Measurements from ENCODE around the gene TGFBR1.

DNA sequence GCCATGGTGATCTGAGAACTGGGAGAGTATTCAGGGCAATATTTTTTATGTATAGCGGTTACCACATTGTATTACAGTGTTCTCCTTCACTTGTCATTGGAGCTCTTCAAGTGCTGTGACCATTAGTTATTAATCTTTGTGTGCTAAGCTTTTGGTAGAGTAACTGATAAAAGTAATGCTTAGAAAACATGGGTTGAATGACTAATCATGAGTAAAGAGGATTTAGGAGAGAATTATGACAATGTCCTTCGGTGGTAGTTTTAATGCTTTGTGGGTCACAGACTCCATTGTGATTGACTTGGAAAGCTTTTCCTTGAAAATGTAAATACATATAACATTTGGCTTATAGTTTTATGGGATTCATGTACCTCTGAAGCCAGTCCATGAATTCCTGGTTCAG is 21.4 kb downstream of the TGFBR1 start:
- TF ChIP-seq, protein P1, sequence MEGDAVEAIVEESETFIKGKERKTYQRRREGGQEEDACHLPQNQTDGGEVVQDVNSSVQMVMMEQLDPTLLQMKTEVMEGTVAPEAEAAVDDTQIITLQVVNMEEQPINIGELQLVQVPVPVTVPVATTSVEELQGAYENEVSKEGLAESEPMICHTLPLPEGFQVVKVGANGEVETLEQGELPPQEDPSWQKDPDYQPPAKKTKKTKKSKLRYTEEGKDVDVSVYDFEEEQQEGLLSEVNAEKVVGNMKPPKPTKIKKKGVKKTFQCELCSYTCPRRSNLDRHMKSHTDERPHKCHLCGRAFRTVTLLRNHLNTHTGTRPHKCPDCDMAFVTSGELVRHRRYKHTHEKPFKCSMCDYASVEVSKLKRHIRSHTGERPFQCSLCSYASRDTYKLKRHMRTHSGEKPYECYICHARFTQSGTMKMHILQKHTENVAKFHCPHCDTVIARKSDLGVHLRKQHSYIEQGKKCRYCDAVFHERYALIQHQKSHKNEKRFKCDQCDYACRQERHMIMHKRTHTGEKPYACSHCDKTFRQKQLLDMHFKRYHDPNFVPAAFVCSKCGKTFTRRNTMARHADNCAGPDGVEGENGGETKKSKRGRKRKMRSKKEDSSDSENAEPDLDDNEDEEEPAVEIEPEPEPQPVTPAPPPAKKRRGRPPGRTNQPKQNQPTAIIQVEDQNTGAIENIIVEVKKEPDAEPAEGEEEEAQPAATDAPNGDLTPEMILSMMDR (tag by site-specific recombination; IDR thresholded peaks at IDR 0.05): no peak
- TF ChIP-seq, protein P2, sequence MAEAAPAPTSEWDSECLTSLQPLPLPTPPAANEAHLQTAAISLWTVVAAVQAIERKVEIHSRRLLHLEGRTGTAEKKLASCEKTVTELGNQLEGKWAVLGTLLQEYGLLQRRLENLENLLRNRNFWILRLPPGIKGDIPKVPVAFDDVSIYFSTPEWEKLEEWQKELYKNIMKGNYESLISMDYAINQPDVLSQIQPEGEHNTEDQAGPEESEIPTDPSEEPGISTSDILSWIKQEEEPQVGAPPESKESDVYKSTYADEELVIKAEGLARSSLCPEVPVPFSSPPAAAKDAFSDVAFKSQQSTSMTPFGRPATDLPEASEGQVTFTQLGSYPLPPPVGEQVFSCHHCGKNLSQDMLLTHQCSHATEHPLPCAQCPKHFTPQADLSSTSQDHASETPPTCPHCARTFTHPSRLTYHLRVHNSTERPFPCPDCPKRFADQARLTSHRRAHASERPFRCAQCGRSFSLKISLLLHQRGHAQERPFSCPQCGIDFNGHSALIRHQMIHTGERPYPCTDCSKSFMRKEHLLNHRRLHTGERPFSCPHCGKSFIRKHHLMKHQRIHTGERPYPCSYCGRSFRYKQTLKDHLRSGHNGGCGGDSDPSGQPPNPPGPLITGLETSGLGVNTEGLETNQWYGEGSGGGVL (tag by site-specific recombination; IDR thresholded peaks at IDR 0.05): no peak
- TF ChIP-seq MYNN (tag by site-specific recombination; IDR thresholded peaks at IDR 0.05; ENCODE audit: borderline replicate concordance) (no peak), ZNF596 (tag by site-specific recombination; IDR thresholded peaks at IDR 0.05) (no peak), SETDB1 (IDR thresholded peaks at IDR 0.05; ENCODE audit: insufficient read length, low read length) (no peak), ZNF274 (IDR thresholded peaks at IDR 0.05; ENCODE audit: low read length) (no peak), ZNF274 (tag by site-specific recombination; IDR thresholded peaks at IDR 0.05; ENCODE audit: borderline replicate concordance) (no peak), ZBTB8A (tag by site-specific recombination; IDR thresholded peaks at IDR 0.05) (no peak)
- TF ChIP-seq, protein P3, sequence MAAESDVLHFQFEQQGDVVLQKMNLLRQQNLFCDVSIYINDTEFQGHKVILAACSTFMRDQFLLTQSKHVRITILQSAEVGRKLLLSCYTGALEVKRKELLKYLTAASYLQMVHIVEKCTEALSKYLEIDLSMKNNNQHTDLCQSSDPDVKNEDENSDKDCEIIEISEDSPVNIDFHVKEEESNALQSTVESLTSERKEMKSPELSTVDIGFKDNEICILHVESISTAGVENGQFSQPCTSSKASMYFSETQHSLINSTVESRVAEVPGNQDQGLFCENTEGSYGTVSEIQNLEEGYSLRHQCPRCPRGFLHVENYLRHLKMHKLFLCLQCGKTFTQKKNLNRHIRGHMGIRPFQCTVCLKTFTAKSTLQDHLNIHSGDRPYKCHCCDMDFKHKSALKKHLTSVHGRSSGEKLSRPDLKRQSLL (tag by site-specific recombination; IDR thresholded peaks at IDR 0.05): no peak

Measured in HEK293 (cell line).